Stomach (tissue), 4 donors: ENCODE results near the gene SENP6.

Experiments
- EP300 ChIP-seq: sonication (generic); formaldehyde crosslinking; IDR thresholded peaks from one replicate; pipeline ENCODE4 v1.6.1; 2017; ENCODE audit warnings: antibody characterized with exemption
- POLR2A ChIP-seq, 4 donors: fragments of 450-650 bp; IDR thresholded peaks; one replicate each; pipeline ENCODE4 v1.6.1; 2016; ENCODE audit warnings: antibody characterized with exemption in 4 of 4, control low read depth in 2 of 4, mild to moderate bottlenecking in 1 of 4, moderate library complexity in 1 of 4
- POLR2AphosphoS5 ChIP-seq, 3 donors: sonication (generic); formaldehyde crosslinking; IDR thresholded peaks; one replicate each; pipeline ENCODE4 v1.6.1; 2016; ENCODE audit warnings: antibody characterized with exemption in 3 of 3
- TF ChIP-seq, protein P1 (sequence below), 7 experiments: fragments of 450-650 bp in 4 of 7; fragments of 200-600 bp in 3 of 7; sonication (generic) in 3 of 7; IDR thresholded peaks; one replicate each; pipeline ENCODE4 v1.5.1; 2016 to 2019; ENCODE audit warnings: antibody characterized with exemption in 7 of 7, control low read depth in 2 of 7, mild to moderate bottlenecking in 1 of 7

- no peak for TF ChIP-seq EP300
- TF ChIP-seq, protein P1, sequence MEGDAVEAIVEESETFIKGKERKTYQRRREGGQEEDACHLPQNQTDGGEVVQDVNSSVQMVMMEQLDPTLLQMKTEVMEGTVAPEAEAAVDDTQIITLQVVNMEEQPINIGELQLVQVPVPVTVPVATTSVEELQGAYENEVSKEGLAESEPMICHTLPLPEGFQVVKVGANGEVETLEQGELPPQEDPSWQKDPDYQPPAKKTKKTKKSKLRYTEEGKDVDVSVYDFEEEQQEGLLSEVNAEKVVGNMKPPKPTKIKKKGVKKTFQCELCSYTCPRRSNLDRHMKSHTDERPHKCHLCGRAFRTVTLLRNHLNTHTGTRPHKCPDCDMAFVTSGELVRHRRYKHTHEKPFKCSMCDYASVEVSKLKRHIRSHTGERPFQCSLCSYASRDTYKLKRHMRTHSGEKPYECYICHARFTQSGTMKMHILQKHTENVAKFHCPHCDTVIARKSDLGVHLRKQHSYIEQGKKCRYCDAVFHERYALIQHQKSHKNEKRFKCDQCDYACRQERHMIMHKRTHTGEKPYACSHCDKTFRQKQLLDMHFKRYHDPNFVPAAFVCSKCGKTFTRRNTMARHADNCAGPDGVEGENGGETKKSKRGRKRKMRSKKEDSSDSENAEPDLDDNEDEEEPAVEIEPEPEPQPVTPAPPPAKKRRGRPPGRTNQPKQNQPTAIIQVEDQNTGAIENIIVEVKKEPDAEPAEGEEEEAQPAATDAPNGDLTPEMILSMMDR (IDR thresholded peaks at IDR 0.05): no peak
- TF ChIP-seq POLR2A (IDR thresholded peaks at IDR 0.05): no peak
- TF ChIP-seq POLR2AphosphoS5 (IDR thresholded peaks at IDR 0.05): no peak
Observed at GRCh38 chr6:75747152-75747992, 145.7 kb downstream of the SENP6 start.
